Fibroblast of lung (primary cell): ENCODE measurements around the gene CFAP57. TPM values are rescaled to one million over a fixed set of nuclear protein-coding genes. Genes with fewer than 3 reads are reported as not detected.

Experiments
- DNase-seq, 2 donors: peaks; one replicate each; pipeline versions ENCODE4 v3.0.0 to v3.0.0-alpha.2; 2010; ENCODE audit warnings: low read depth in 2 of 2
- H2AFZ ChIP-seq: 2 replicates; pipeline ENCODE4 v1.5.1; 2012; ENCODE audit warnings: low read length, control low read depth, inconsistent platforms
- H3K27ac ChIP-seq: 2 replicates; pipeline ENCODE4 v1.5.1; 2011; ENCODE audit warnings: low read length, control low read depth; ENCODE audit not compliant: insufficient read depth
- H3K27me3 ChIP-seq: 2 replicates; pipeline ENCODE4 v1.5.1; 2011; ENCODE audit warnings: mild to moderate bottlenecking, low read length; ENCODE audit not compliant: control insufficient read depth, insufficient read depth
- H3K36me3 ChIP-seq: 2 replicates; pipeline ENCODE4 v1.5.1; 2011; ENCODE audit warnings: low read length; ENCODE audit not compliant: control insufficient read depth, insufficient read depth
- H3K4me1 ChIP-seq: 2 replicates; pipeline ENCODE4 v1.5.1; 2011; ENCODE audit warnings: low read length; ENCODE audit not compliant: control insufficient read depth, insufficient read depth; ENCODE audit errors: extremely low read depth
- H3K4me2 ChIP-seq: 2 replicates; pipeline ENCODE4 v1.5.1; 2011; ENCODE audit warnings: low read length, control low read depth; ENCODE audit not compliant: insufficient read depth; ENCODE audit errors: extremely low read depth
- H3K4me3 ChIP-seq, 4 experiments: fragments of 200-600 bp in 1 of 4; sonication (generic) in 1 of 4; replicated peaks in 1 of 4; 2 replicates each; pipeline ENCODE4 v1.5.1; 2011 to 2016; ENCODE audit warnings: low read length in 4 of 4, low read depth in 3 of 4, mild to moderate bottlenecking in 3 of 4, control low read depth in 2 of 4, inconsistent platforms in 1 of 4, mixed read lengths in 1 of 4; ENCODE audit not compliant: insufficient read depth in 1 of 4; ENCODE audit errors: control extremely low read depth in 1 of 4
- H3K79me2 ChIP-seq: 2 replicates; pipeline ENCODE4 v1.5.1; 2012; ENCODE audit warnings: mild to moderate bottlenecking, low read length, inconsistent platforms; ENCODE audit not compliant: control insufficient read depth, insufficient read depth
- H3K9ac ChIP-seq: 2 replicates; pipeline ENCODE4 v1.5.1; 2011; ENCODE audit warnings: mild to moderate bottlenecking, low read length, control low read depth; ENCODE audit not compliant: insufficient read depth
- H3K9me3 ChIP-seq: 2 replicates; pipeline ENCODE4 v1.5.1; 2012; ENCODE audit warnings: low read depth, low read length; ENCODE audit not compliant: control insufficient read depth, insufficient read depth
- H4K20me1 ChIP-seq: 2 replicates; pipeline ENCODE4 v1.5.1; 2011; ENCODE audit warnings: low read length; ENCODE audit not compliant: control insufficient read depth, insufficient read depth; ENCODE audit errors: extremely low read depth
- EZH2 ChIP-seq: IDR thresholded peaks from 2 replicates; pipeline ENCODE4 v1.5.1; 2012; ENCODE audit warnings: low read length, control low read depth, mild to moderate bottlenecking; ENCODE audit errors: missing control alignments
- polyA plus RNA-seq, 2 donors: library from polyadenylated mRNA; depleted of rRNA in 1 of 2; stranded (reverse) in 1 of 2; unstranded in 1 of 2; fragments of >200 nt; gene quantifications; 2 replicates each; pipeline ENCODE4 v1.2.1, GENCODE V29; 2011 to 2012; ENCODE audit warnings: missing spikeins in 1 of 2
- total RNA-seq: library from RNA; depleted of rRNA; stranded (reverse); fragments of >200 nt; gene quantifications from 2 replicates; pipeline ENCODE4 v1.2.1, GENCODE V29; 2014
- TF ChIP-seq, protein P1 (sequence below), 2 donors: IDR thresholded peaks in 1 of 2; conservative IDR thresholded peaks in 1 of 2; 1 replicate in 1 of 2; 2 replicates in 1 of 2; pipeline ENCODE4 v1.5.1; 2011 to 2012; ENCODE audit warnings: low read length in 2 of 2, control low read depth in 1 of 2, inconsistent platforms in 1 of 2, low read depth in 1 of 2, mild to moderate bottlenecking in 1 of 2

Gene CFAP57
- total and polyA plus RNA-seq, 2 donors (not counting 1 experiment from before 2014, with no cell fraction given) = 0.17 to 0.22 TPM

- no peaks in the 10 kb centered on the region for H3K36me3 ChIP-seq
- no peaks in the 10 kb centered on the region for H3K9me3 ChIP-seq
- TF ChIP-seq EZH2 = no peak
- TF ChIP-seq, protein P1, sequence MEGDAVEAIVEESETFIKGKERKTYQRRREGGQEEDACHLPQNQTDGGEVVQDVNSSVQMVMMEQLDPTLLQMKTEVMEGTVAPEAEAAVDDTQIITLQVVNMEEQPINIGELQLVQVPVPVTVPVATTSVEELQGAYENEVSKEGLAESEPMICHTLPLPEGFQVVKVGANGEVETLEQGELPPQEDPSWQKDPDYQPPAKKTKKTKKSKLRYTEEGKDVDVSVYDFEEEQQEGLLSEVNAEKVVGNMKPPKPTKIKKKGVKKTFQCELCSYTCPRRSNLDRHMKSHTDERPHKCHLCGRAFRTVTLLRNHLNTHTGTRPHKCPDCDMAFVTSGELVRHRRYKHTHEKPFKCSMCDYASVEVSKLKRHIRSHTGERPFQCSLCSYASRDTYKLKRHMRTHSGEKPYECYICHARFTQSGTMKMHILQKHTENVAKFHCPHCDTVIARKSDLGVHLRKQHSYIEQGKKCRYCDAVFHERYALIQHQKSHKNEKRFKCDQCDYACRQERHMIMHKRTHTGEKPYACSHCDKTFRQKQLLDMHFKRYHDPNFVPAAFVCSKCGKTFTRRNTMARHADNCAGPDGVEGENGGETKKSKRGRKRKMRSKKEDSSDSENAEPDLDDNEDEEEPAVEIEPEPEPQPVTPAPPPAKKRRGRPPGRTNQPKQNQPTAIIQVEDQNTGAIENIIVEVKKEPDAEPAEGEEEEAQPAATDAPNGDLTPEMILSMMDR (conservative IDR thresholded peaks at IDR 0.05 in 1 of 2, IDR thresholded peaks at IDR 0.05 in 1 of 2; ENCODE audit: low read depth in 1 of 2, low read length in 2 of 2) = peak; percentile 91 to 96
- H3K4me1 ChIP-seq = peaks cover 6% of the 10 kb centered on the region
- no peaks in the 10 kb centered on the region for H3K79me2 ChIP-seq
- no peak overlapping the region for H3K9ac ChIP-seq
- no peak overlapping the region for H3K27ac ChIP-seq
- no peaks in the 10 kb centered on the region for H4K20me1 ChIP-seq
- H3K4me2 ChIP-seq = no peak overlapping the region
- H3K4me3 ChIP-seq = no peak overlapping the region
- no peaks in the 10 kb centered on the region for H3K27me3 ChIP-seq
- peak; percentile 48 to 74 for DNase-seq
- H2AFZ ChIP-seq = peak overlapping the region; percentile 15
Measured at GRCh38 chr1:43227143-43227764, 55.1 kb downstream of the CFAP57 start.

DNA sequence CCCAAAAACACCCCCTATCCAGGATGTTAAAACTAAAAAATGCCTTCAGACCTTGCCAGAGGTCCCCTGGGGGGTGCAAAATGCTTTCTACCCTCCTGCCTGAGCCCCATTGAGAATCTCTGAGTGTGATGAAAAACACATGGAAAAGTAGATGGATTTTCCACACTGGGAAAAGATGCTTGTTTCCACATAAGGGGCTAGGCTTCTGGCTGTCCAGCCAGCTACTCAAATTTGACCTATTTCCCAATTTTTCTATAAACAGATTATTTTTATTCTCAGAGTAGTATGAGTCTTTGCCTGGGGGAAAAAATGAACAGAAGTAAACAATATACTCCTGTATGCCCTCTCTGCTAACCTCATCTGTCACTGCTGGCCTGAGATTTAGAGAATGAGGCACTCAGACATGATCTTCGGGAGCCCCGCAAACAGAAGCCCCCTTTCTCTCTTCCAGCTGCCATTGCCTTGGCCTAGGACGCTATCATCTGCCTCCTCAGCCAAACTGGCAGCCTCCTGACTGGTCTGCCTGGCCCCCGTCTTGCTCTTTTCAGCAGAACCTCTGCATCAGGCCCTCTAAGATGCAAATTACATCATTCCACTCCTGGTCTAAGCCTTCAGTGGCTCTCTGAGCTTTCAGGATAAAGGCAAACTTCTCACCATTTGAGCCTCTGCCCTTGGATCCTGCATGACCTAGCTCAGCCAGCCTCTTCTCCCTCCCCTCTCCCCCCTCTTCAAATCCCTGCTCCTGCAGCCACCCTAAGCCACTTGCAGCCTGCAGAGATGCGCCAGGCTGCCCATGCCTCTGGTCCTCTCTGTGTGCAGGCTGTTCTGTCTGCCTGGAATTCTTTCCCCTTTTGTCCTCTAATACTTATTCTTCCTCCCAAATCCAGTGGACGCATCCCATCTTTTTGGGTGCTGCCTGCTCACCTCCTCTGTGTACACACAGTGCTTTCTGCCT, 58.0 kb downstream of the CFAP57 start:
- Histone ChIP-seq H3K4me2 (no peak overlapping the region), H3K4me3 (no peak overlapping the region), H3K36me3 (no peaks in the 10 kb centered on the region), H3K79me2 (no peaks in the 10 kb centered on the region), H4K20me1 (no peaks in the 10 kb centered on the region), H3K27ac (no peak overlapping the region), H3K4me1 (peaks cover 11% of the 10 kb centered on the region), H3K9me3 (no peaks in the 10 kb centered on the region), H2AFZ (no peak overlapping the region), H3K9ac (no peak overlapping the region), H3K27me3 (no peaks in the 10 kb centered on the region)
- TF ChIP-seq EZH2 = no peak
- TF ChIP-seq, protein P1 (conservative IDR thresholded peaks at IDR 0.05 in 1 of 2, IDR thresholded peaks at IDR 0.05 in 1 of 2; ENCODE audit: low read depth in 1 of 2, low read length in 2 of 2) = no peak
- peak in 1 of 2 donors; percentile 52 for DNase-seq

GRCh38 chr1:43232074-43232473, 59.9 kb downstream of the CFAP57 start:
- Histone ChIP-seq H3K27ac (peak overlapping the region; percentile 9), H2AFZ (peak overlapping the region; percentile 75), H3K4me1 (peaks cover 9% of the 10 kb centered on the region), H3K9ac (no peak overlapping the region), H4K20me1 (no peaks in the 10 kb centered on the region), H3K4me2 (peak overlapping the region; percentile 54), H3K4me3 (no peak overlapping the region), H3K36me3 (no peaks in the 10 kb centered on the region), H3K27me3 (no peaks in the 10 kb centered on the region), H3K79me2 (no peaks in the 10 kb centered on the region), H3K9me3 (no peaks in the 10 kb centered on the region)
- TF ChIP-seq EZH2 = no peak
- TF ChIP-seq, protein P1 (conservative IDR thresholded peaks at IDR 0.05 in 1 of 2, IDR thresholded peaks at IDR 0.05 in 1 of 2; ENCODE audit: low read depth in 1 of 2, low read length in 2 of 2) = no peak
- peak; percentile 69 to 79 for DNase-seq
